Chondrocyte (in vitro differentiated cells): ENCODE data around the gene CHCHD1. TPM values are rescaled to one million over a fixed set of nuclear protein-coding genes. Genes with fewer than 3 reads are reported as not detected.
"Not testable (repeated sequence)": the region's sequence is repeated elsewhere in the genome, so short reads cannot be mapped to it uniquely, and the experiment has no call there.

ENCODE experiments used
- DNase-seq: peaks from one replicate; pipeline ENCODE4 v3.0.0; 2021; ENCODE audit warnings: mixed read lengths, low spot score
- H3K27ac Mint-ChIP-seq: one replicate; pipeline ENCODE4 v1.8.0; 2021; ENCODE audit warnings: mild to moderate bottlenecking, moderate library complexity, mixed read lengths; ENCODE audit not compliant: unreplicated experiment
- H3K27me3 Mint-ChIP-seq: 2 replicates; pipeline ENCODE4 v1.8.0; 2021; ENCODE audit warnings: low read depth, mixed read lengths
- H3K36me3 Mint-ChIP-seq: 2 replicates; pipeline ENCODE4 v1.8.0; 2021; ENCODE audit warnings: low read depth, mixed read lengths
- H3K4me1 Mint-ChIP-seq: 2 replicates; pipeline ENCODE4 v1.8.0; 2021; ENCODE audit warnings: low read depth, mild to moderate bottlenecking, mixed read lengths
- H3K4me3 Mint-ChIP-seq: one replicate; pipeline ENCODE4 v1.8.0; 2021; ENCODE audit warnings: mild to moderate bottlenecking, moderate library complexity, mixed read lengths; ENCODE audit not compliant: unreplicated experiment
- H3K9me3 Mint-ChIP-seq: 2 replicates; pipeline ENCODE4 v1.8.0; 2021; ENCODE audit warnings: low read depth, mixed read lengths
- CTCF ChIP-seq: fragments of 200-600 bp; sonication (generic); IDR thresholded peaks from 2 replicates; pipeline ENCODE4 v1.5.0; 2021; ENCODE audit warnings: antibody characterized with exemption, mild to moderate bottlenecking, moderate library complexity
- total RNA-seq: library from RNA; stranded (reverse); gene quantifications from 3 replicates; pipeline ENCODE4 v1.2.1, GENCODE V29; 2021

Gene CHCHD1
- total RNA-seq, 1 donor from 2014 or later = 17.4 TPM

GRCh38 chr10:73734796-73735305 lies 47.0 kb upstream of the CHCHD1 start:
- no peak overlapping the region for H3K27ac Mint-ChIP-seq
- no peaks in the 10 kb centered on the region for H3K9me3 Mint-ChIP-seq
- peaks cover 10% of the 10 kb centered on the region for H3K4me1 Mint-ChIP-seq
- H3K4me3 Mint-ChIP-seq = no peak overlapping the region
- no peak for DNase-seq
- H3K27me3 Mint-ChIP-seq = no peaks in the 10 kb centered on the region
- no peak for TF ChIP-seq CTCF
- H3K36me3 Mint-ChIP-seq = peaks cover 5% of the 10 kb centered on the region

GRCh38 chr10:73740501-73741254 lies 41.2 kb upstream of the CHCHD1 start:
- not testable (repeated sequence) for H3K27me3 Mint-ChIP-seq, DNase-seq, H3K27ac Mint-ChIP-seq, H3K4me3 Mint-ChIP-seq, H3K36me3 Mint-ChIP-seq, H3K9me3 Mint-ChIP-seq
- peaks cover 22% of the 10 kb centered on the region for H3K4me1 Mint-ChIP-seq

- no peaks in the 10 kb centered on the region for H3K36me3 Mint-ChIP-seq
- peaks cover 32% of the 10 kb centered on the region for H3K4me1 Mint-ChIP-seq
- H3K4me3 Mint-ChIP-seq = no peak overlapping the region
- no peaks in the 10 kb centered on the region for H3K9me3 Mint-ChIP-seq
- no peaks in the 10 kb centered on the region for H3K27me3 Mint-ChIP-seq
- TF ChIP-seq CTCF = no peak
- DNase-seq = no peak
- H3K27ac Mint-ChIP-seq = peak overlapping the region; percentile 12
Measured at GRCh38 chr10:73742454-73742734, 39.5 kb upstream of the CHCHD1 start.

- no peak for TF ChIP-seq CTCF
- no peaks in the 10 kb centered on the region for H3K27me3 Mint-ChIP-seq
- peak overlapping the region; percentile 100 for H3K27ac Mint-ChIP-seq
- no peaks in the 10 kb centered on the region for H3K9me3 Mint-ChIP-seq
- no peak for DNase-seq
- peaks cover 32% of the 10 kb centered on the region for H3K4me1 Mint-ChIP-seq
- peak overlapping the region; percentile 96 for H3K4me3 Mint-ChIP-seq
- no peaks in the 10 kb centered on the region for H3K36me3 Mint-ChIP-seq
Measured at GRCh38 chr10:73743327-73743904, 38.4 kb upstream of the CHCHD1 start.

DNA sequence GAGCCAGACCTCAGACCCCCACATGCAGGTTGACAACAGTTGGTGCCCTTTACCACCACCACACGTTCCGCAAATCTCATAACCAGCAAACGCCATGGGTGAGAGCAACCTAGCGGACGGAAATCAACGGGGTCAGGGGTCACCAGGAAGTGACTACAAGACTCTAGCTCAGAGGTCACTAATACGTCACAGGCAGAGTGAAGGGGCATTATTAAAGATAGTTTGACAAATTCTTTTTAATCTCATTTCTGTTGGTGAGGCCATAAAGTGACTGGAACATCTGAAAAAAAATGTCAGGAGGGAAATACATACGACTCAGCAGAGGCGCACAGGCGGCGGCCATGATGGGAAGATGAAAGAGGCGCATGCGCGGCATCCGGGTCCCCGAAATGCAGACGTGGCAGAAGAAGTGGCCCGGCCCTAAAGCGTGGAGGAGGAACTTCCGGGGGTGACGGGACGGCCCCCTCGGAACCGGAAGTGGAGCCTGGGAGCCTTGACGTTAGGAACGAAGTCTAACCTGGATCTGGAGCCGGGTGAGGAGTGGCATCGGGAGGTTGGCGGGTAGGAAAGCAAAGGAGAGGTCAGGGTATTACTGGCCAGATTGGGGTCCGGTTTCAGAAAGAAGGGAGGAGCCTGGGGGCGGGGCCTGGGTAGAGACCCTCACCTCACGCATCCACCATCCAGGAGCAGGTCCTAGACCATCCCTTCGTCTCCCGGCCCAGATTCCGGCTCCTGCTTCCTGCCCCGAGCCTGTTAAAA lies 37.8 kb upstream of the CHCHD1 start, which contains the start of gene SEC24C:
TSS of gene SEC24C (plus strand) at position 468 of the 759 bp plus-strand sequence. CDS start 2,461 bp downstream, outside the sequence.
- Mint-ChIP-seq H3K4me1 (peaks cover 34% of the 10 kb centered on the region), H3K36me3 (peaks cover 3% of the 10 kb centered on the region), H3K27ac (peak within 1 kb of the TSS; percentile 100), H3K27me3 (no peaks in the 10 kb centered on the region), H3K4me3 (peak within 1 kb of the TSS; percentile 96), H3K9me3 (no peaks in the 10 kb centered on the region)
- TF ChIP-seq CTCF = no peak
- DNase-seq = peak; percentile 97
